GM18858 (cell line): ENCODE data around the gene APOL2.
"Not testable (repeated sequence)": the region's sequence is repeated elsewhere in the genome, so short reads cannot be mapped to it uniquely, and the experiment has no call there.

Source experiments
- ATAC-seq: cut with Tn5 transposase; IDR thresholded peaks from one replicate; pipeline ENCODE4 v1.9.1; 2021; ENCODE audit not compliant: unreplicated experiment

APOL2 gene

GRCh38 chr22:36225333-36225922, 13.9 kb downstream of the APOL2 start:
- ATAC-seq, result no peak

- no peak for ATAC-seq
Measured at GRCh38 chr22:36224245-36224644, 15.1 kb downstream of the APOL2 start.

- no peak for ATAC-seq
Measured at GRCh38 chr22:36223504-36223903, 15.8 kb downstream of the APOL2 start.

GRCh38 chr22:36222887-36223450, 16.4 kb downstream of the APOL2 start:
- no peak for ATAC-seq

GRCh38 chr22:36221799-36222751, 17.3 kb downstream of the APOL2 start:
- ATAC-seq, result no peak

- no peak for ATAC-seq
Measured at GRCh38 chr22:36220451-36220921, 18.8 kb downstream of the APOL2 start.

- ATAC-seq, result no peak
Measured at GRCh38 chr22:36218648-36219193, 20.6 kb downstream of the APOL2 start.

- no peak for ATAC-seq
Measured at GRCh38 chr22:36215981-36216380, 23.3 kb downstream of the APOL2 start.

- ATAC-seq, result no peak
Measured at GRCh38 chr22:36213586-36213985, 25.7 kb downstream of the APOL2 start.

- no peak for ATAC-seq
Measured at GRCh38 chr22:36212901-36213300, 26.4 kb downstream of the APOL2 start.

GRCh38 chr22:36211237-36211861, 28.0 kb downstream of the APOL2 start:
- ATAC-seq, result no peak

- ATAC-seq, result no peak
Measured at GRCh38 chr22:36210224-36210623, 29.1 kb downstream of the APOL2 start.

GRCh38 chr22:36209488-36209908, 29.8 kb downstream of the APOL2 start:
- ATAC-seq, result not testable (repeated sequence)

GRCh38 chr22:36208914-36209313, 30.4 kb downstream of the APOL2 start:
- ATAC-seq, result no peak

GRCh38 chr22:36208162-36208765, 31.1 kb downstream of the APOL2 start:
- ATAC-seq, result no peak

GRCh38 chr22:36206255-36206654, 33.1 kb downstream of the APOL2 start:
- no peak for ATAC-seq

- ATAC-seq, result not testable (repeated sequence)
Measured at GRCh38 chr22:36205573-36205972, 33.8 kb downstream of the APOL2 start.

GRCh38 chr22:36204632-36205015, 34.7 kb downstream of the APOL2 start:
- ATAC-seq, result no peak

GRCh38 chr22:36204001-36204631, 35.2 kb downstream of the APOL2 start:
- ATAC-seq, result no peak

- not testable (repeated sequence) for ATAC-seq
Measured at GRCh38 chr22:36203441-36203840, 35.9 kb downstream of the APOL2 start.
